Astrocyte (in vitro differentiated cells and primary cell): Measurements from ENCODE around the gene POU2F1.

Experiments used
- EZH2 ChIP-seq: IDR thresholded peaks from 2 replicates; pipeline ENCODE4 v1.6.1; 2012; ENCODE audit warnings: mild to moderate bottlenecking, low read length, inconsistent platforms; ENCODE audit not compliant: insufficient read depth
- TF ChIP-seq, protein P1 (sequence below): IDR thresholded peaks from 2 replicates; pipeline ENCODE4 v1.5.1; 2011; ENCODE audit warnings: low read depth, mild to moderate bottlenecking, inconsistent platforms, low read length, moderate library complexity; ENCODE audit not compliant: insufficient read depth

DNA sequence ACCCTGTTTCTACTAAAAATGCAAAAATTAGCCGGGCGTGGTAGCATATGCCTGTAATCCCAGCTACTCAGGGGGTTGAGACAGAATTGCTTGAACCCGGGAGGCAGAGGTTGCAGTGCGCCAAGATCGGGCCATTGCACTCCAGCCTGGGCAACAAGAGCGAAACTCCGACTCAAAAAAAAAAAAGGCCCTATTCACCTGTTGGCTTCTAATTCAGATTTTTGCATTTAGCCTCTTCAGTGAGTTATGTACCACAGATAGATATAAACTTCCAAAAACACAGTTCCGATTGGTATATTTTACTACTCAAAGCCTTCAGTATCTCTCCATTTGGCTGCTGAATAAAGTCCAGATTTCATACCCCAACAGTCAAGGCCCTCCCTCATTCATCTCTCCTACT is 42.7 kb downstream of the POU2F1 start:
- TF ChIP-seq, protein P1, sequence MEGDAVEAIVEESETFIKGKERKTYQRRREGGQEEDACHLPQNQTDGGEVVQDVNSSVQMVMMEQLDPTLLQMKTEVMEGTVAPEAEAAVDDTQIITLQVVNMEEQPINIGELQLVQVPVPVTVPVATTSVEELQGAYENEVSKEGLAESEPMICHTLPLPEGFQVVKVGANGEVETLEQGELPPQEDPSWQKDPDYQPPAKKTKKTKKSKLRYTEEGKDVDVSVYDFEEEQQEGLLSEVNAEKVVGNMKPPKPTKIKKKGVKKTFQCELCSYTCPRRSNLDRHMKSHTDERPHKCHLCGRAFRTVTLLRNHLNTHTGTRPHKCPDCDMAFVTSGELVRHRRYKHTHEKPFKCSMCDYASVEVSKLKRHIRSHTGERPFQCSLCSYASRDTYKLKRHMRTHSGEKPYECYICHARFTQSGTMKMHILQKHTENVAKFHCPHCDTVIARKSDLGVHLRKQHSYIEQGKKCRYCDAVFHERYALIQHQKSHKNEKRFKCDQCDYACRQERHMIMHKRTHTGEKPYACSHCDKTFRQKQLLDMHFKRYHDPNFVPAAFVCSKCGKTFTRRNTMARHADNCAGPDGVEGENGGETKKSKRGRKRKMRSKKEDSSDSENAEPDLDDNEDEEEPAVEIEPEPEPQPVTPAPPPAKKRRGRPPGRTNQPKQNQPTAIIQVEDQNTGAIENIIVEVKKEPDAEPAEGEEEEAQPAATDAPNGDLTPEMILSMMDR: no peak
- no peak for TF ChIP-seq EZH2
